Choroid plexus epithelial cell (primary cell): ENCODE measurements around the gene PROM2.

Source experiments
- DNase-seq: peaks from one replicate; pipeline ENCODE4 v3.0.0-alpha.2; 2010; ENCODE audit warnings: low read depth
- H3K4me3 ChIP-seq: 2 replicates; pipeline ENCODE4 v1.5.1; 2011; ENCODE audit warnings: low read depth, mild to moderate bottlenecking, control low read depth, low read length, moderate library complexity
- TF ChIP-seq, protein P1 (sequence below): conservative IDR thresholded peaks from 2 replicates; pipeline ENCODE4 v1.5.1; 2011; ENCODE audit warnings: low read depth, mild to moderate bottlenecking, control low read depth, inconsistent platforms, low read length, moderate library complexity

The PROM2 gene

DNA sequence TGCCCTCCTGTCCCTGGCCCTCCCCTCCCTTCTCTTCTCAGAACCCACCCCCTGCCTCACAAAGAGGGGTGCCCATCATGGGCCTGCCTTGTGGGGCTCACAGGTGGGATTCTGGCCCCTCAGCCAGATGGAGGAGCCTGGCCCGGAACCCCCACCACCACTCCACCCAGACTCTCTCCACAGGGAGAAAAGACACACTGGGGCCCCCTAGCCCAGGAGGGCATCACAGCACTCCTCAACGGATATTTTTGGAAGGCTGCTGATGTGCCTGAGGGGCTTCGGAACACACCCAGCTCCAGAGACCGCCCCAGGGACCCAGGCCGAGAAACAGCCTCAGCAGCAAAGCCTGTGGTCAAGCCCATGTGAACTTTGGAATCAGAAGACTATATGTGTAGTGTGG, 32.8 kb downstream of the PROM2 start:
- DNase-seq = no peak
- TF ChIP-seq, protein P1, sequence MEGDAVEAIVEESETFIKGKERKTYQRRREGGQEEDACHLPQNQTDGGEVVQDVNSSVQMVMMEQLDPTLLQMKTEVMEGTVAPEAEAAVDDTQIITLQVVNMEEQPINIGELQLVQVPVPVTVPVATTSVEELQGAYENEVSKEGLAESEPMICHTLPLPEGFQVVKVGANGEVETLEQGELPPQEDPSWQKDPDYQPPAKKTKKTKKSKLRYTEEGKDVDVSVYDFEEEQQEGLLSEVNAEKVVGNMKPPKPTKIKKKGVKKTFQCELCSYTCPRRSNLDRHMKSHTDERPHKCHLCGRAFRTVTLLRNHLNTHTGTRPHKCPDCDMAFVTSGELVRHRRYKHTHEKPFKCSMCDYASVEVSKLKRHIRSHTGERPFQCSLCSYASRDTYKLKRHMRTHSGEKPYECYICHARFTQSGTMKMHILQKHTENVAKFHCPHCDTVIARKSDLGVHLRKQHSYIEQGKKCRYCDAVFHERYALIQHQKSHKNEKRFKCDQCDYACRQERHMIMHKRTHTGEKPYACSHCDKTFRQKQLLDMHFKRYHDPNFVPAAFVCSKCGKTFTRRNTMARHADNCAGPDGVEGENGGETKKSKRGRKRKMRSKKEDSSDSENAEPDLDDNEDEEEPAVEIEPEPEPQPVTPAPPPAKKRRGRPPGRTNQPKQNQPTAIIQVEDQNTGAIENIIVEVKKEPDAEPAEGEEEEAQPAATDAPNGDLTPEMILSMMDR = no peak

DNA sequence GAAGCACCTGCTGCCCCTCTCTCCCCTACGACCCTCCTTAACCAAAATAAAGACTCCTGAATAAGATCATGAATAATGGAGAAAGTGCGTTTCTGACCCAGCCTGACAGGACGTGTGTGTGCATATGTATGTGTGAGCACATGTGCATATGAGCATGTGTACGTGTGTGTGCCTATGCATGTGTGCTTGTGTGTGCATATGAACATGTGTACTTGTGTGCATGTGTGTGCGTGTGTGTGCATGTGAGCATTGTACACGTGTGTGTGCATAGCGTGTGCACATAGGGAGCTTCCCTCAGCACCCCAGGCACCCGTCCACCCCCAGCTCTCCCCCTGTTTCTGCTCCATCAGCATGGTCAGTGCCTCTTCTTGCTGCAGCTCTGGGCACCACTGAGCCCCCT, 33.6 kb downstream of the PROM2 start:
- DNase-seq = no peak
- TF ChIP-seq, protein P1 = no peak
- no peak overlapping the region for H3K4me3 ChIP-seq

More for the DNA sequence above, 32.8 kb downstream of the PROM2 start:
- H3K4me3 ChIP-seq = no peak overlapping the region

DNA sequence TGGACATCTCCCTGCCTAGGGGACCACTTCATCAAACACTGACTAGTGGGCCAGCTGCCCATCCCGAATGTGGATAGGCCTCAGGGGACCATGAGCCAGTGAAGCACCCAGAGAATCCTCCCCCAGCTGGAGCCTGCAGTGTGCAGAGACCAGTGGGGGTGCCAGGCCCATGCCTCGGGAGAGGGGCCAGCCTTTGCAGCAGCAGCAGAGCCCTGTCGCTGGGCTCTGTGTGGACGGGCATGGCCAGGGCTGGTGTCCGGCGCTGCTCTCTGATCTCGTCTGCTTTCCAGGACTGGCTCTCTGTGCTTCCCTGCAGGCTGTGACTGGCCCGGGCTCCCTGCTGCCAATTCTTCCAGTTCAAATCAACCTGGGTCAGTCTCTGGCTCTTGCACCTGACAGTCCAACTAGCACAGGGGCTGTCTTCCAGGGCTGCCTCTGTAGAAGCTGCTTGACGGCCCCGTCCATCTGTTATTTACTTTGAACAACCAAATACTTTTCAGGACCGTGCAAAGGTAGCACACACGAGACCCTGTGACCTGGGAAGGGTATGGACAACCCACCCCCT, 34.3 kb downstream of the PROM2 start:
- TF ChIP-seq, protein P1 = no peak
- H3K4me3 ChIP-seq = no peak overlapping the region
- no peak for DNase-seq

DNA sequence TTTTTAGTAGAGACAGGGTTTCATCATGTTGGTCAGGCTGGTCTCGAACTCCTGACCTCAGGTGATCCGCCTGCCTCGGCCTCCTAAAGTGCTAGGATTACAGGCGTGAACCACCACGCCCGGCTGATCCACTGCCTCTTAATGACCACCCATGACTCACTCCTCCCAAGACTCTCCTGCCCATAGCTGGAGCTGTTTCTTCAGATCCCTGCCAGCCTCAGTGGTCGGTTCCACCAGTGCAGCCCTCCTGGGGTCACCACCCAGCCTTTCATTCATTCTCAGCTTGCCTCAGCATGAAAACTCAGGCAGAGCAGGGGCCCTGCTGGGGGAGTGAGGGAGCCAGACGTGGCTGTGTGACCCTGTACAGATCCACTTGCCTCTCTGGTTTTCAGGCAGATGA, 35.4 kb downstream of the PROM2 start:
- DNase-seq = no peak
- H3K4me3 ChIP-seq = no peak overlapping the region
- TF ChIP-seq, protein P1 = no peak

DNA sequence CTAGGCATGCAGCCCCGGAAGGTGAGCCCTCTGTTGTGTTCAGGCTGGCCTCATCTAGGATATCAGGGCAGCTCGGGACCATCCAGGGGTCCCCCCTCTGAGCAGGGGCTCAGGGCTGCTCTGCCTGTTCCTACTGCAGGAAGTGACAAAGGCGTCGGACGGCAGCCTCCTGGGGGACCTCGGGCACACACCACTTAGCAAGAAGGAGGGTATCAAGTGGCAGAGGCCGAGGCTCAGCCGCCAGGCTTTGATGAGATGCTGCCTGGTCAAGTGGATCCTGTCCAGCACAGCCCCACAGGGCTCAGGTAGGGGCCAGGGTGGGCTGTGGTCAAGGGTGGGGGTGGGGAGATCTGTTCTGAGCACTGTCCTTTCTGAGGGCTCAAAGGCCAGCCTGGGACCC, 36.0 kb downstream of the PROM2 start:
- TF ChIP-seq, protein P1 = no peak
- DNase-seq = no peak

DNA sequence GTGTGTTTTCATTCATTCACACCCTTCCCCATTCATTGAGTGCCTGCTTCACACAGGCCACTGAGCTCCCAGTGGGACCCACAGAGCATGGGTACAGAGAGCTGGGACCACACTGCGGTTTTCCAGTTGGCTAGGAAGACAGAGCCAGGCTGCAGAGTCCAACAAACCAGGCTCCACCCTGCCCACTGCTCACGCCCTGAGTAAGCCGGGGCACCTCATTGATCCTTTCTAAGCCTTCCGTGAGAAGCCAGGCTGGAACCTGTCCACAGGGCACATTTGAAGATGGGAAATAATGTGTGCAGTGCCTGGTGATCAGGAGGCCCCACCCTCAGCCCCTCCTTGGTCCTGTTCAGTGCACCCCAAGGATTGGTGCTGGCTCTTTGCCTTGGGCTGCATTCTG, 36.4 kb downstream of the PROM2 start:
- no peak for DNase-seq
- TF ChIP-seq, protein P1 = no peak
- H3K4me3 ChIP-seq = no peak overlapping the region

More for the DNA sequence above, 36.0 kb downstream of the PROM2 start:
- no peak overlapping the region for H3K4me3 ChIP-seq

DNA sequence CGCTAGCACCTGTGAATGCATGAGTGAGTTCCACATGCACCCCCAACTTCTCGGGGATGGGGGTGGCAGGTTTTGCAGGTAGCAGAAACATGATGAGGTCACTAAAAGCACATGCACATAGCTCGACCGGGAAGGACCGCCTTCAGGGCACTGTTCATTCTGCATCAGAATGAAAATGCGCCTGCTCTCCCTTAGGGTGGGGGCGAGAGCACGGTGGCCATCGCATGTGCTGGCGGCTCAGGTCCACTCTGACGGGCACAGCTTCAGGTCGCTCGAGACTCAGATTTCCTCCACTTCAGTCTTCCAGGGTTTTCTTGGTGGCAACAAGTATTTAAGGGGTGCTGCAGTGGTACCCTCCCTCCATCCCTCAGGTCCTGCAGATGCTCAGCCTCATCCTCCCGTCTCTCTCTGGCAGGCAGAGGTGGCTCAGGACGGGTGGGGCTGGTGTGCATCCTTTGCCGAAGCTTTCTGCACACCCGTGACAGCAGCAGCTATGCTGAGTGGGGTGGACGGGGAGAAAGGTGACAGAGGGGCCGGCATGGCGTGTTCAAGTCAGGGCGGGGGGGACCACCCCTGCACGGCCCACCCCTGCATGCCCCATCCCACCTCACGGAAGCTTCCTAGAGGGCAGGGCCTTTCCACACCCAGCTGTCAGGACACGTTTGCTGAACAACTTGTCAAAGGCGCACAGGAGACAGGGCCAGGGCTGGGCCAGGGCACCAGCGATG, 37.7 kb downstream of the PROM2 start:
- no peak overlapping the region for H3K4me3 ChIP-seq
- TF ChIP-seq, protein P1 = no peak
- no peak for DNase-seq
